Dendritic cell treated with granulocyte-macrophage colony-stimulating factor and Interleukin-4, amounts not matched to agents 40 ng/mL and 50 ng/mL, for 4 days (primary cell): ENCODE measurements around the gene ASPRV1.
"Not testable (repeated sequence)": the region's sequence is repeated elsewhere in the genome, so short reads cannot be mapped to it uniquely, and the experiment has no call there.

Experiments
- H3K27ac Mint-ChIP-seq: one replicate; pipeline ENCODE4 v1.8.0; 2022; ENCODE audit warnings: mild to moderate bottlenecking, mixed read lengths
- H3K27me3 Mint-ChIP-seq: one replicate; pipeline ENCODE4 v1.8.0; 2022; ENCODE audit warnings: mild to moderate bottlenecking, mixed read lengths
- H3K36me3 Mint-ChIP-seq: one replicate; pipeline ENCODE4 v1.8.0; 2022; ENCODE audit warnings: low read depth, mixed read lengths
- H3K4me1 Mint-ChIP-seq: one replicate; pipeline ENCODE4 v1.8.0; 2022; ENCODE audit warnings: low read depth, mixed read lengths
- H3K4me3 Mint-ChIP-seq: one replicate; pipeline ENCODE4 v1.8.0; 2022; ENCODE audit warnings: mild to moderate bottlenecking, moderate library complexity, mixed read lengths
- H3K9me3 Mint-ChIP-seq: one replicate; pipeline ENCODE4 v1.8.0; 2022; ENCODE audit warnings: mixed read lengths
- intact Hi-C: fragments of 100-400 bp; cut with micrococcal nuclease; formaldehyde crosslinking; loops from one replicate; pipeline ENCODE4 v1.15.0; 2022

The ASPRV1 gene

GRCh38 chr2:69961496-69961895, at the start of gene ASPRV1:
ASPRV1 (minus strand) TSS chr2:69961631; CDS start chr2:69961436, 195 bp downstream.
- Mint-ChIP-seq H3K4me1 (peaks cover 31% of the 10 kb centered on the region), H3K4me3 (no peak within 1 kb of the TSS), H3K27me3 (peaks cover 4% of the 10 kb centered on the region), H3K27ac (no peak within 1 kb of the TSS), H3K36me3 (no peaks in the 10 kb centered on the region), H3K9me3 (no peaks in the 10 kb centered on the region)
- intact Hi-C loops: no loop called here

- H3K27ac Mint-ChIP-seq: peak overlapping the region; percentile 86
- intact Hi-C loops: loop anchor here (5.0 kb wide), 1 partner anchor 37 kb away; no protein-coding TSS in a partner anchor
- no peaks in the 10 kb centered on the region for H3K36me3 Mint-ChIP-seq
- H3K27me3 Mint-ChIP-seq: no peaks in the 10 kb centered on the region
- H3K9me3 Mint-ChIP-seq: no peaks in the 10 kb centered on the region
- peaks cover 24% of the 10 kb centered on the region for H3K4me1 Mint-ChIP-seq
- H3K4me3 Mint-ChIP-seq: peak overlapping the region; percentile 1
Observed at GRCh38 chr2:70010576-70011111, 49.2 kb upstream of the ASPRV1 start.

- Mint-ChIP-seq H3K27ac (peak overlapping the region; percentile 86), H3K4me1 (peaks cover 24% of the 10 kb centered on the region), H3K4me3 (no peak overlapping the region), H3K9me3 (no peaks in the 10 kb centered on the region), H3K36me3 (no peaks in the 10 kb centered on the region), H3K27me3 (no peaks in the 10 kb centered on the region)
- intact Hi-C loops: loop anchor here (5.0 kb wide), 1 partner anchor 37 kb away; no protein-coding TSS in a partner anchor
Observed at GRCh38 chr2:70009762-70010575, 48.5 kb upstream of the ASPRV1 start.

- peaks cover 31% of the 10 kb centered on the region for H3K4me1 Mint-ChIP-seq
- intact Hi-C loops: no loop called here
- no peaks in the 10 kb centered on the region for H3K36me3 Mint-ChIP-seq
- H3K27ac Mint-ChIP-seq: peak overlapping the region; percentile 65
- H3K4me3 Mint-ChIP-seq: no peak overlapping the region
- no peaks in the 10 kb centered on the region for H3K27me3 Mint-ChIP-seq
- H3K9me3 Mint-ChIP-seq: no peaks in the 10 kb centered on the region
Observed at GRCh38 chr2:70008290-70008689, 46.9 kb upstream of the ASPRV1 start.

GRCh38 chr2:70007151-70007550, 45.7 kb upstream of the ASPRV1 start:
- Mint-ChIP-seq H3K4me1 (peaks cover 42% of the 10 kb centered on the region), H3K4me3 (no peak overlapping the region), H3K27me3 (no peaks in the 10 kb centered on the region), H3K27ac (no peak overlapping the region), H3K9me3 (no peaks in the 10 kb centered on the region), H3K36me3 (no peaks in the 10 kb centered on the region)
- intact Hi-C loops: no loop called here

- Mint-ChIP-seq H3K4me1 (peaks cover 39% of the 10 kb centered on the region), H3K4me3 (no peak overlapping the region), H3K9me3 (no peaks in the 10 kb centered on the region), H3K36me3 (no peaks in the 10 kb centered on the region), H3K27me3 (no peaks in the 10 kb centered on the region), H3K27ac (peak overlapping the region; percentile 10)
- intact Hi-C loops: no loop called here
Observed at GRCh38 chr2:70006447-70006784, 45.0 kb upstream of the ASPRV1 start.

GRCh38 chr2:70005752-70006446, 44.5 kb upstream of the ASPRV1 start:
- no peaks in the 10 kb centered on the region for H3K9me3 Mint-ChIP-seq
- H3K27ac Mint-ChIP-seq: peak overlapping the region; percentile 10
- H3K4me1 Mint-ChIP-seq: peaks cover 34% of the 10 kb centered on the region
- H3K36me3 Mint-ChIP-seq: no peaks in the 10 kb centered on the region
- H3K27me3 Mint-ChIP-seq: no peaks in the 10 kb centered on the region
- intact Hi-C loops: no loop called here
- H3K4me3 Mint-ChIP-seq: no peak overlapping the region

- H3K27me3 Mint-ChIP-seq: no peaks in the 10 kb centered on the region
- no peak overlapping the region for H3K4me3 Mint-ChIP-seq
- intact Hi-C loops: no loop called here
- no peaks in the 10 kb centered on the region for H3K36me3 Mint-ChIP-seq
- H3K9me3 Mint-ChIP-seq: no peaks in the 10 kb centered on the region
- H3K4me1 Mint-ChIP-seq: peaks cover 27% of the 10 kb centered on the region
- H3K27ac Mint-ChIP-seq: no peak overlapping the region
Observed at GRCh38 chr2:70005216-70005615, 43.8 kb upstream of the ASPRV1 start.

- Mint-ChIP-seq H3K27me3 (no peaks in the 10 kb centered on the region), H3K4me1 (peaks cover 20% of the 10 kb centered on the region), H3K4me3 (no peak overlapping the region), H3K9me3 (no peaks in the 10 kb centered on the region), H3K27ac (peak overlapping the region; percentile 65), H3K36me3 (no peaks in the 10 kb centered on the region)
- intact Hi-C loops: no loop called here
Observed at GRCh38 chr2:70003093-70003830, 41.8 kb upstream of the ASPRV1 start.

- H3K9me3 Mint-ChIP-seq: no peaks in the 10 kb centered on the region
- intact Hi-C loops: no loop called here
- no peaks in the 10 kb centered on the region for H3K36me3 Mint-ChIP-seq
- no peak overlapping the region for H3K4me3 Mint-ChIP-seq
- peak overlapping the region; percentile 65 for H3K27ac Mint-ChIP-seq
- H3K27me3 Mint-ChIP-seq: no peaks in the 10 kb centered on the region
- H3K4me1 Mint-ChIP-seq: peaks cover 24% of the 10 kb centered on the region
Observed at GRCh38 chr2:70002241-70002899, 40.9 kb upstream of the ASPRV1 start.

GRCh38 chr2:70000529-70000928, 39.1 kb upstream of the ASPRV1 start:
- H3K27me3 Mint-ChIP-seq, H3K9me3 Mint-ChIP-seq, intact Hi-C loops, H3K4me3 Mint-ChIP-seq, H3K27ac Mint-ChIP-seq, H3K36me3 Mint-ChIP-seq: not testable (repeated sequence)
- H3K4me1 Mint-ChIP-seq: peaks cover 37% of the 10 kb centered on the region

- intact Hi-C loops: loop anchor here (10.0 kb wide), 1 partner anchor 46 kb away; no protein-coding TSS in a partner anchor
- H3K36me3 Mint-ChIP-seq: no peaks in the 10 kb centered on the region
- no peak overlapping the region for H3K27ac Mint-ChIP-seq
- peaks cover 35% of the 10 kb centered on the region for H3K4me1 Mint-ChIP-seq
- H3K9me3 Mint-ChIP-seq: no peaks in the 10 kb centered on the region
- no peaks in the 10 kb centered on the region for H3K27me3 Mint-ChIP-seq
- H3K4me3 Mint-ChIP-seq: no peak overlapping the region
Observed at GRCh38 chr2:69998761-69999160, 37.3 kb upstream of the ASPRV1 start.

- H3K9me3 Mint-ChIP-seq: no peaks in the 10 kb centered on the region
- intact Hi-C loops: loop anchor here (10.0 kb wide), 1 partner anchor 48 kb away; no protein-coding TSS in a partner anchor
- no peaks in the 10 kb centered on the region for H3K36me3 Mint-ChIP-seq
- H3K4me3 Mint-ChIP-seq: no peak overlapping the region
- peak overlapping the region; percentile 47 for H3K27ac Mint-ChIP-seq
- H3K4me1 Mint-ChIP-seq: peaks cover 24% of the 10 kb centered on the region
- no peaks in the 10 kb centered on the region for H3K27me3 Mint-ChIP-seq
Observed at GRCh38 chr2:69997015-69997830, 35.8 kb upstream of the ASPRV1 start.
